RWPE1 (cell line): ENCODE results near the gene TMEM190.

Experiments
- CTCF ChIA-PET: fragments of 350-600 bp; sonication (Branson Sonifier 250); formaldehyde crosslinking; extraction: SDS; loops from one replicate; lab custom pipeline; 2021; lab: Yijun Ruan, JAX
- POLR2A ChIA-PET: fragments of 400-600 bp; formaldehyde crosslinking; extraction: SDS; loops from one replicate; lab custom pipeline; 2020; ENCODE audit warnings: antibody characterized with exemption; ENCODE audit not compliant: low non-redundant PET; lab: Yijun Ruan, JAX
- DNase-seq: peaks from one replicate; pipeline ENCODE4 v3.0.0; 2012; ENCODE audit warnings: low spot score
- H3K27ac ChIP-seq: fragments of 450-650 bp; 2 replicates; pipeline ENCODE4 v1.5.1; 2017
- CTCF ChIP-seq: fragments of 450-650 bp; conservative IDR thresholded peaks from 2 replicates; pipeline ENCODE4 v1.5.1; 2017; ENCODE audit warnings: low read depth, mild to moderate bottlenecking

Gene TMEM190

GRCh38 chr19:55386493-55386971, 9.9 kb downstream of the TMEM190 start:
- POLR2A ChIA-PET = interaction anchor here (1.2 kb wide), 1 partner anchor 14 kb away, joined by 3 read pairs; no protein-coding TSS in a partner anchor
- peak overlapping the region; percentile 98 for H3K27ac ChIP-seq
- CTCF ChIA-PET = interaction anchor here (0.6 to 0.8 kb wide), 2 partner anchors 39 to 94 kb away, joined by 3 to 4 read pairs; no protein-coding TSS in a partner anchor
- no peak for DNase-seq
- TF ChIP-seq CTCF = no peak

- peak overlapping the region; percentile 98 for H3K27ac ChIP-seq
Observed at GRCh38 chr19:55387736-55388497, 11.3 kb downstream of the TMEM190 start.

GRCh38 chr19:55389386-55390317, 13.0 kb downstream of the TMEM190 start:
- no peak for TF ChIP-seq CTCF
- no peak for DNase-seq
- H3K27ac ChIP-seq = peak overlapping the region; percentile 98
- POLR2A ChIA-PET = no interaction called here
- CTCF ChIA-PET = no interaction called here

More at GRCh38 chr19:55387736-55388497, 11.3 kb downstream of the TMEM190 start:
- no peak for DNase-seq
- CTCF ChIA-PET = interaction anchor here (0.6 to 1.2 kb wide), 2 partner anchors 94 to 116 kb away, joined by 3 to 5 read pairs; no protein-coding TSS in a partner anchor
- no peak for TF ChIP-seq CTCF
- POLR2A ChIA-PET = interaction anchor here (0.8 to 2.1 kb wide), 3 partner anchors 19 to 91 kb away, joined by 3 to 6 read pairs (median 3); partner anchors contain the start of gene UBE2S

GRCh38 chr19:55390461-55390880, 13.8 kb downstream of the TMEM190 start:
- CTCF ChIA-PET = no interaction called here
- H3K27ac ChIP-seq = peak overlapping the region; percentile 98
- POLR2A ChIA-PET = interaction anchor here (0.5 kb wide), 1 partner anchor 179 kb away, joined by 3 read pairs; no protein-coding TSS in a partner anchor
- no peak for TF ChIP-seq CTCF
- DNase-seq = no peak

- no peak for DNase-seq
- CTCF ChIA-PET = no interaction called here
- H3K27ac ChIP-seq = peak overlapping the region; percentile 98
- no peak for TF ChIP-seq CTCF
- POLR2A ChIA-PET = interaction anchor here (0.5 kb wide), 1 partner anchor 180 kb away, joined by 3 read pairs; no protein-coding TSS in a partner anchor
Observed at GRCh38 chr19:55391191-55391670, 14.6 kb downstream of the TMEM190 start.
